Left kidney (tissue), 2 donors: ENCODE results near the gene CGB8. TPM values are rescaled to one million over a fixed set of nuclear protein-coding genes. Genes with fewer than 3 reads are reported as not detected.
"Not testable (repeated sequence)": the region's sequence is repeated elsewhere in the genome, so short reads cannot be mapped to it uniquely, and the experiment has no call there.

Source experiments
- DNase-seq: peaks from one replicate; pipeline ENCODE4 v3.0.0-alpha.2; 2013
- polyA plus RNA-seq: library from polyadenylated mRNA; unstranded; fragments of 120-200 nt; gene quantifications from one replicate; pipeline ENCODE4 v1.2.1, GENCODE V29; 2013; ENCODE audit not compliant: insufficient read length

CGB8 gene
- polyA plus RNA-seq, 1 donor, result not detected

DNA sequence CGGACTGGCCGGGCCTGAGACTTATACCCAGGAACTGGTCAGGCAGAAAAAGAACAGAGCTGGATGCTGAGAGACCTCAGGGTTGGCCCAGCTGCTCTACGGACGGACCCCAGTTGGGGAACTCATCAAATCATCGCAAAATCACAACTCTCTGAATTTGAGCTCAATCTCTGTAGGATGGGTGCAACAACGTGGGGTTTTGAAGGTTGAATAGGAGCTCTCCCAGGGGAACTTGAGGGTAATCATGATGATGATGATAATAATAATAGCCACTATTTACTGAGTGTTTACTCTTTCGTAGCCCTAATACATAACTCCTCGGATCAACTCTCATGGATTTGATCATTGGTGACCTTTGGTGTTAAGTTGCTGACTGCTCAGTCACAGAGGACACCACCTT is 18.6 kb downstream of the CGB8 start:
- DNase-seq, result not testable (repeated sequence)

DNA sequence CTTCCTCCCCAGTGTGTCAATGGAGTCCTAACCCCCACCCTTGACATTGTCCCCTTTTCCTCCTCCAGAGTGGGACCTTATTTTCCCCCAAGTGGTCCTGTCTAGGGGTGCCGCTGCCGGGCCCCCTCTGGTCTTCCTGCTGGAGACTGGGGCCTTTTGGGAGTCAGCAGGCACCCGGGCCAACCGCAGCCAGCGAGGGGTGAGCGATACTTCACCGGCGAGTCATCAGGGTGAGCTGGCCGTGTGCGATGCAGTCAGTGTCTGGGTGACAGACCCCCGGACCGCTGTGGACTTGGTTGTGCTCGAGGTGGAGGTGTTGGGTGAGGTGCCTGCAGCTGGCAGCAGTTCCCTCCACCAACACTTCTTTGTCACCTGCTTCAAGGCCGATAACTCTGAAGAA is 19.2 kb downstream of the CGB8 start:
- DNase-seq, result not testable (repeated sequence)

DNA sequence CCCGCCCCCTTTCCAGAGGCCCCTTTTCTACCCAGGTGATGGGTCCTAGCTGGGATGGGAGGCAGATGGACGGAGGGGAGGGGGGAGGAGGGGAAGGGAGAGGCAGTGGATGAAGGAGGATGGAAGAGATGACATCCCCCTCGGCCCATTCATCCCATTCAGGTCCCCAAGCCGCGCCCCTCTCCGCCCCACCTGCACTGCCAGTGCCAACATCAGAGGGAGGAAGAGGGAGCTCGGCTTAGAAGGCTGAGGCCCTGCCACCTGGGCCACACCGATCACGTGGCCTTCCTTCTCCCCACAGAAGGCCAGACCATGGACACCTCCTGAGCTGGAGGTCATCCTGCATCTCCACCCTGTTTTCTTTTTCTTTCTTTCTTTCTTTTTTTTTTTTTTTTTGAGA is 20.2 kb downstream of the CGB8 start:
- not testable (repeated sequence) for DNase-seq

DNA sequence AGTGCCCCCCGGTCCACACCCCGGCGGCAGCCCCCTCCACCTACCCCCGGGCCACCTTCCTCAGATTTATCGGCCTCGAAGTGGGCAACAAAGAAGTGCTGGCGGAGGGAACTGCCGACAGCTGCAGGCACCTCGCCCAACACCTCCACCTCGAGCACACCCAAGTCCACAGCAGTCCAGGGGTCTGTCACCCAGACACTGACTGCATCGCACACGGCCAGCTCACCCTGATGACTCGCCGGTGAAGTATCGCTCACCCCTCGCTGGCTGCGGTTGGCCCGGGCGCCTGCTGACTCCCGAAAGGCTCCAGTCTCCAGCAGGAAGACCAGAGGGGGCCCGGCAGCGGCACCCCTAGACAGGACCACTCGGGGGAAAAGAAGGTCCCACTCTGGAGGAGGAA is 23.3 kb downstream of the CGB8 start:
- DNase-seq, result not testable (repeated sequence)

DNA sequence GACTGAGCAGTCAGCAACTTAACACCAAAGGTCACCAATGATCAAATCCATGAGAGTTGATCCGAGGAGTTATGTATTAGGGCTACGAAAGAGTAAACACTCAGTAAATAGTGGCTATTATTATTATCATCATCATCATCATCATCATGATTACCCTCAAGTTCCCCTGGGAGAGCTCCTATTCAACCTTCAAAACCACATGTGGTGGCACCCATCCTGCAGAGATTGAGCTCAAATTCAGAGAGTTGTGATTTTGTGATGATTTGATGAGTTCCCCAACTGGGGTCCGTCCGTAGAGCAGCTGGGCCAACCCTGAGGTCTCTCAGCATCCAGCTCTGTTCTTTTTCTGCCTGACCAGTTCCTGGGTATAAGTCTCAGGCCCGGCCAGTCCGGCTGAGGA is 23.8 kb downstream of the CGB8 start:
- not testable (repeated sequence) for DNase-seq

DNA sequence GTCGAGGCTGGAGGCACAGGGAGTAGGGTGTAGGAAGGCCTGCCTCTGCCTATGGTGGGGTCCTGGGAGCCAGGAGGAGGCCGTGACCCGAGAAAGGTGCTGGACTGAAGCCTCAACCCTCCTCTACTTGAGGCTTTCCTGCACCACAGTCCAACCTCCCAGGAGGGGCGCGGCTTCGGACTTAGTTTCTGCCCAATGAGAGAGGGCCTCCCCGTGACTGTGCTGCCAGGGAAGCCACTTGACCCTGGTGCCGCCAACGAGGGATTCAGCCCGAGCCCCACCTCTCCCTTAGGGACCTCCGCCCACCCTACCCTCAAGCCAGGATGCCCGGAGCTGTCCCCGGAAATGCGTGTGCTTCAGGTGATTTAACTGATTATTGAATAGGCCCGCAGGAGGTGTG is 24.7 kb downstream of the CGB8 start, which contains the start of gene CGB3:
CGB3 (minus strand) TSS at position 101 of the 400 bp plus-strand sequence. CDS start 362 bp downstream, outside the sequence.
- not testable (repeated sequence) for DNase-seq

DNA sequence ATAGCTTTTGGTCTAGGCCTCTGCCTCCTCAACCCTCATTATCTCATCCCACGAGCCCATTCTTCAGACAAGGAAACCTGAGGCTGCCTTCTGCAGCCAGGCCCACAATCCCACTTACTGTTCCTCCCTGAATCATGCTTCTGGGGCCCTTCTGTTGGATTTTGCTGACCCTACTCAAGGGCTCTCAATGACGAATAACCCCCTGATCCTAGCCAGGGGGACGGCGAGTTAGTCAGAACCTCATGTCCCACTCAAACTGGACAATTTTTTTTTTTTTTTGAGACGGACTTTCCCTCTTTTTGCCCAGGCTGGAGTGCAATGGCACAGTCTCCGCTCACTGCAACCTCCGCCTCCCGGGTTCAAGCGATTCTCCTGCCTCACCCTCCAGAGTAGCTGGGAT is 26.8 kb downstream of the CGB8 start:
- DNase-seq, result no peak

DNA sequence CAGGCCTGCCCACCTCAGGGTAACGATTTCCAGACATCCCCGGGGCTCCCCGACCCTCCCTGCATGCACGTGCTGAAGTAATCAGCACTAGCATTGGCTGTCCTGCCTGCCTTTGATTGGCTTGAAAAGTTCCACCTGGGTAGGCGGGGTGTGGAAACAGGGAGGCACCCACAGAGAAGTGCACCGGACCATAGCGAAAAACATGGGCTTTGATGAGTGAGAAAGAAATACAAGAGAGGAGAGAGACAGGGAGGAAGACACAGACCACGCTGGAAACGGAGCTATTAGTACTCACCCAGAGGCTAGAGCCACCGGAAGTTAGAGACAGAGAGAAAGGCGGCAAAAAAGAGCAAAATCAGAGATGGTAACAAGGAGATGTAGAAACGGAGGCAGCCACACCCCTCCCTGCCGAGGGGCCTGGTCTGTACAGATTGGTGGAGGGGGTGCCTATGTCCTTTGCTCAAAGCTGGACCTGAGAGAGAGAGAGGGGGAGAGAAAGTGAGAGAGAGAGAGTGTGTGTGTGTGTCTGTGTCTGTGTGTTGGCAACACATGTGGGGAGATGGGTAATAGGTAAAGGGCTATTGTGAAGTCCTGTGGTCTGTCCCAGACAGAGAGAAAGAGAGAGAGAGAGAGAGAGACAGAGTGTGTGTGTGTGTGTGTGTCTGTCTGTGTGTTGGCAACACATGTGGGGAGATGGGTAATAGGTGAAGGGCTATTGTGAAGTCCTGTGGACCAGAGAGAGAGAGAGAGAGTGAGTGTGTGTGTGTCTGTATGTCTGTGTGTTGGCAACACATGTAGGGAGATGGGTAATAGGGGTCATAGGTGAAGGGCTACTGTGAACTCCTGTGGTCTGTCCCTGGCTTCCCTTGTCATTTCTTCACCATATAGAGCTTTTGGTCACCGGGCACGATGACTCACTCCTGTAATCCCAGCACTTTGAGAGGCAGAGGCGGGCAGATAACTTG is 27.7 kb downstream of the CGB8 start:
- DNase-seq, result no peak

DNA sequence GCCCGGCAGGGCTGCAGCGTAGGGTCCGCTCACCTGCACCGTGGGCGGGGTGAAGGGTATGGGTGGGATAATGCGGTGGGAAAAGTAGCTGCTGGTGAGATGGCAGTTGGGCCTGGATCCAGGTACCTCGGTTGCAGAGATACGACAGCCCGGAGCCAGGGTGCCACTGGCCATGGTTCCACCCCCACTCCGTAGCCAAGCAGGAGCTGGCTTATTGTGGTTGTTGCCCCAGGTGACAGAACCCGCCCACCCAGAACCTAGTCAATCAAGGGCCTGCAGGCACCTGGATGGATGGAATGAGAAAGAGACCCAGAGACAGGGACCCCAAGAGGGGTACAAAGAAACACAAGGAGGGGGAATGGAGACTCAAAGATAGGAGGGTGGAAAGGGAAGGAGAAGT is 28.6 kb downstream of the CGB8 start:
- no peak for DNase-seq

DNA sequence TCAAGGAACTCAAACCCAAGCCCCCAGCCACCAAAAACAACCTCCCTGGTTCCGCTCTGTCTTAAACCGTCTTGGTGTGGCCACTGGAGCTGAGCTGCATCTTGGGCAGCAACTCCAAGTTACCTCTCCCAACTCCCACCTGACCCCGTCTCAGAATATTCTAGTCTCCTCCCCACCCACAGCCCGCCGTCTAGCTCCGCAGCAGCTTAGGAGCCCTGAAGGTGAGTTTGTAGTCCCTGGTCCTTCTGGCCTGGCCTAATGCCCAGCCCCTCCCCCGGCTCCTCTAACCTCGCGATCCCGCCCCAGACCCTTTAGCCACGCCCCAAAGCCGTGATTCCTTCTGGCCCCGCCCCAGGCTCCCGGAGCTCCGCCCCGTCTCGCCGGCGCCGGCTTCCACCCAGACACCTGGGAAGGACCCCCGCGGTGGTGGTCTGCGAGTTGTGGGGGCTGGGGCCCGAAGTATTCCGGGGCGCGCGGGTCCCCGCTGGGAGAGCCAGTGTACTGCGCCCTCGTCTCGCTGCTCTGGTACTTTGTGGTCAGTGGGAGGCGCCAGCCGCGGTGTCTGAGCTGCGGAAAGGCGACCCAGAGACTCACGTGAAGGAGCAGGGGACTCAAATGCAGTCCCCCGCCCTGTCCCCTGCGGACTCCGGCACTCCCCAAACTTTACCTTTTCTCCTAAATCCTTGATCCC is 29.5 kb downstream of the CGB8 start:
- no peak for DNase-seq

DNA sequence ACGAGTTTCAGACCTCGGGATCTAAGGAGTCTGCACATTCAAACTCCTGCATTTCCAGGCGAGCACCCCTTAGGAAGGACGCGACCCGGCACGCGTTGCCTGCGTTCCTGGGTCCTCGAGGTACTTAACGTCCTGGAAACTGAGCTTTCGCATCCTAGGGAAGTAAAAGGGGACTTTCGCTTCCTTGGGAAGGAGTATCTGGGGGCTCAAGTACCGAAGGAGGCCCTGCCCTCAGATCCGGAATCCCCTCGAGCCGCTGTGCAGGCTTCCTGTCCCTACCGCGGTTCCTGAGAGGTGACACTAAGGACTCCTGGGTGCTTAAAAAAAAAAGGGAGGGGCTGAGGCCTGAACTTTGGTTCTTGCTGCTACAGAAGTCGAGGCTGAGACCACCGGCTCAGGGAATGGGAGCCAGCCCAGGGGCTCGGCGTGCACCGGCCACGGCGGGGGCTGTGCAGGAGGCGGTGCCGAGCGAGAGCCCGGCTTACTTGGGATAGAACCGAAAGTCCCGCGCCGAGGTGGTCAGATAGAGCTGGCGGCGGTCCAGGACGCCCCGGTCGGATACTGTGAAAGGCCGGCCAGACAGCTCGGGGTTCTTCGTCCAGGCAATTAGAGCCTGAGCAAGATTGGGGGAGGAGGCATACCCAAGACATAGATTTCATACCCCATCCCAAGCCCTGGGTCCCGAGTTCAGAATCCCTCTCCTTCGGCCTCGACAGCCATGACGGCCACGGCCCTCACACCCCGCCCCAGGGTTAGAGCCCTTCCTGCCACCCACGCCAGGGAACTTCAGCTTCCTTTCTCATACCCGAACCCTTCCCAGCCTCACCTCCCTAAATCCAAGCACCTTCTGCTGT is 30.3 kb downstream of the CGB8 start:
- not testable (repeated sequence) for DNase-seq

DNA sequence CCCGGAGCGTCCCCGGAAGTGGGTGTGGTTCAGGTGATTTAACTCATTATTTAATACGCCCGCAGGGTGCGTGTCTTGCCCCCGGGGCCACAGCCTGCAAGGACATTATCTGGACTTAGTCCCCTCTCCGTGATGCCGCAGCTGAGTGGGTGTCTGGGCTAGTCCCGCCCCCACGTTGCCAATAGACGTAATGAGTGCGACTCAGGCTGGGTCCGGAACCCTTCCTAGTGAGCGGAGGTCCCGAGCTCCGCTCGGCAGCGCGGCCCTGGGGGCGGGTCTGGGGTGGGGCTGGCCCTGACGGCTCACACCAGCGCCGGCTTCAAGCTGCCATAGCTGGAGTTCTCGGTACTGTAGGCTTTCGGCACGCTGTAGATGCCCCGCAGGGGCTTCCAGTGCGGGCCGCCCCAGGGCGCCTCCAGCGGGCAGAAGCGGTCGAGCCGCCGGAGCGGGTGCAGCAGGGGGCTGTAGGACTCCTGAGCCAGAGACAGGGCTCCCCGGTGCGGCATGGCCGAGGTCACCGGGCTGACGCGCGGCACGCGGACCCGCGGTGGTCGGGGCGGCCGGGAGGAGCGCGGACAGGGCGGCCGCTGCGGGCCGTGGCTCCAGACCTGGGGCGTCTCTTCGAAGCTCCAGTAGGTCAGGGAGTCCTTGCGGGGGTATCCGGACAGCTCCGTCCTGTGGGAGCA is 31.1 kb downstream of the CGB8 start:
- no peak for DNase-seq

DNA sequence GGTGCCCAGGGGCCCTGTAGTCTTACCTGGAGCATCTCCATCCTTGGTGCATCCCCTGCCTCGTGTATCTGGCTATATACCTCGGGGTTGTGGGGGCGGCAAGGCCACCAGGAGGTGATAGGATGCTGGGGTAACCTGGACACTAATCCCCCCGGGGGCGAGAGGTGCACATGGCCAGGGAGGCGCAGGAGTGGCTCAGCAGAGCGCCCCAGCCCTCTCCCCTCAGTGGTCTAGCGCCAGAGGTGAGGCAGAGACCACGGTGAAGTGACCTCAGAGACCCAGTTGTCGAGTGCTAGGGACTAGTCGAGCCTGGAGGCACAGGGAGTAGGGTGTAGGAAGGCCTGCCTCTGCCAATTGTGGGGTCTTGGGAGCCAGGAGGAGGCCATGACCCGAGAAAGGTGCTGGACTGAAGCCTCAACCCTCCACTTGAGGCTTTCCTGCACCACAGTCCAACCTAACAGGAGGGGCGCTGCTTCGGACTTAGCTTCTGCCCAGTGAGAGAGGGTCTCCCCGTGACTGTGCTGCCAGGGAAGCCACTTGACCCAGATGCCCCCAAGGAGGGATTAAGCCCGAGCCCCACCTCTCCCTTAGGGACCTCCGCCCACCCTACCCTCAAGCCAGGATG is 31.8 kb downstream of the CGB8 start, which contains the start of gene LHB:
LHB (minus strand) TSS at position 51 of the 625 bp plus-strand sequence; CDS start at position 41, 10 bp downstream.
- no peak for DNase-seq

DNA sequence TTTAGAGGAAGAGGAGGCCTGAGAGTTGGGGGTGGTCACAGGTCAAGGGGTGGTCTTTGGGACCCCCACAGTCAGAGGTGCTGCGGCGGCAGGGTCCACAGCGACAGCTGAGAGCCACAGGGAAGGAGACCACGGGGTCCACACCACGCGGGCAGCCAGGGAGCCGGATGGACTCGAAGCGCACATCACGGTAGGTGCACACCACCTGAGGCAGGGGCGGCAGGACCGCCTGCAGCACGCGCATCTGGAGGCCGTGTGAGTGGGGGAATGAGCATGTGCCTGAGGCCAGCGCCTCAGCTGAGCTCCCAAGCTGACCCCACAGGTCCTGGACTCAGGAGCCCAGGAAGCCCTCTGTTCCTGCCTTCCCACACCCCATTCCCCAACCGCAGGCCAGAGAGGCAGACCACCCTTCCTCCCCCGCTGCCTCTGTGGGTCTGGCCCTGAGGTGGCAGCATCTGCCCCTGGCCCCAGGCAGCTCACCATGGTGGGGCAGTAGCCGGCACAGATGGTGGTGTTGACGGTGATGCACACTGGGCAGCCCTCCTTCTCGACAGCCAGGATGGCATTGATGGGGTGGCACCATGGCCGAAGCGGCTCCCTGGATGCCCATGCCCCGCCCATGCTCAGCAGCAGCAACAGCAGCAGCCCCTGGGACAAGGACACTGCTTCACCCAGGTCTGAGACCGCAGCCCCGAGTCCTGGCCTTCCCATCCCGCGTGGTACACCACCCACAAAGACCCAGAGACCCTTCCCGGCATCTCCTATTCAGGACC is 32.7 kb downstream of the CGB8 start:
- no peak for DNase-seq

DNA sequence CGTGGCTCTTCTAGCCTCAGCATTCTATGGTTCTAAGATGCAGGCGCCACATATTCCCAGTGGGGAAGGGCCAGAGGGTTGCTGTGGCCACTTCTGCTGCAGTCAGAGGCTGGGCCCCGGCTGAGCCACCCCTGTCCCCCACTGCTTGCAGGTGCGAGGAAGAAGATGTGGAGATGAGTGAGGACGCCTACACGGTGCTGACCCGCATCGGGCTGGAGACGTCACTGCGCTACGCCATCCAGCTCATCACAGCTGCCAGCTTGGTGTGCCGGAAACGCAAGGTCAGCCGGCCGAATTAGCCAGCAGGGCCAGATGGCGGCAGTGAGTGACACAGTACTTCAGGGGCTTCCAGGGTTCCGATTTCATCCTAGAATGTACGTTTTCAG is 34.0 kb downstream of the CGB8 start:
- DNase-seq, result no peak

DNA sequence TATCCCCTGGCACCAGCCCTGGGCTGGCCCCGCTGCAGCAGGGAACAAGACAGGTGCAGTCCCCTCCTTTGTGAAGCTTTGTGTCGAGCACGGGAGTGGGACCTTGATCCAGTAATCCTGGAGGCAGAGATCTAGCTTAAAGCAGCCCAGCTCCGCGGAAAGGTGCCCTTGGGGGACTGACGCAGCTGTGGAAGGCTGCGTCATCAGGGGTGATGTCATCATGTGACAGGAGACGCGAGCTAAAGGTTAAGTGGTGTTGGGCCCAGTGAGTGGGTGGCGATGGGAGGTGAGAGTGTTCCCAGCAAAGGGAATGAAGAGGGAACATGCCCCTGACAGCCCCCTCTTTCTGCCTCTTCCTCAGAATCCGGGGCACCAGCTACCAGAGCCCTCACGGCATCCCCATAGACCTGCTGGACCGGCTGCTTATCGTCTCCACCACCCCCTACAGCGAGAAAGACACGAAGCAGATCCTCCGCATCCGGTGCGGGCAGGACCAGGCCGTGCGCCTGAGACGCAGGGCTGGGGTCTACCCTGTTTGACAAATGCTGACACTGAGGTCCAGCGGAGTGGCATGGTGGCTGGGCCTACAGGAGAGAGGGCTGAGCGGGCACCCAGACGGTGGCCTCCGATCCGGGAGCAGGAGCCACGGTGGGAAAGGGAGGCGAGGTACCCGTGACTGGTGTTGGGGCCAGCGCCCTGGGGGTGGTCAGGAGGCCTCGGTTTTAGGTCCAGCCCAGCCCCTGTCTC is 34.6 kb downstream of the CGB8 start:
- no peak for DNase-seq

DNA sequence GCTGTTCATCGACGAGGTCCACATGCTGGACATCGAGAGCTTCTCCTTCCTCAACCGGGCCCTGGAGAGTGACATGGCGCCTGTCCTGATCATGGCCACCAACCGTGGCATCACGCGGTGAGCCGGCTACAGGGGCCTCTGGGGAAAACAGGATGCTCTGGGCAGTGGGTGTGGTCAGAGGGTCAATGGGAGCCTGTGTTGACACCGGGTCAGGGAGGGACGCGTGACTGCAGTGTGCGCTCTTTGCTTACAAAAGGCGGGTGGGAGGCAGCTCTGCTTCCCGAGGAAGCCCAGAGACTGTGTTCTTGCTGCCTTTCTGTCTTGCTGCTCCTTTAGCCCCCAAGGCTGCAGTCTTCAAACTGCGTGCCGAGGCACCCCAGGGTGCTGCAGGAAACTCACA is 37.7 kb downstream of the CGB8 start:
- DNase-seq, result no peak

DNA sequence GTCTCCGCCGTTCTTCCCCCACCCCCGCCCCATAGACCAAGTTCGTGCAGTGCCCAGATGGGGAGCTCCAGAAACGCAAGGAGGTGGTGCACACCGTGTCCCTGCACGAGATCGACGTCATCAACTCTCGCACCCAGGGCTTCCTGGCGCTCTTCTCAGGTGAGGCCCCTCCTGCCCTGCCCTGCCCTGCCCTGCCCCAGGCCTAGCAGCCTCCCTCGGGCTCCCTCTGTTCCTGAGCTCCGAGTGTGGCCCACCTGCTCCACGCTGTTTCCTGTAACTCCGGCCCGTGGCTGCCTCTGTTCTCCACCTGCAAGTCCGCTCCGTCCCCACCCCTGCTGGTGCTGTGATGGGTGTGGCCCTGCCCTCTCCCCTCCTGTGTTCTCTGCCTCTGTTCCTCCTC is 38.5 kb downstream of the CGB8 start:
- DNase-seq, result no peak

DNA sequence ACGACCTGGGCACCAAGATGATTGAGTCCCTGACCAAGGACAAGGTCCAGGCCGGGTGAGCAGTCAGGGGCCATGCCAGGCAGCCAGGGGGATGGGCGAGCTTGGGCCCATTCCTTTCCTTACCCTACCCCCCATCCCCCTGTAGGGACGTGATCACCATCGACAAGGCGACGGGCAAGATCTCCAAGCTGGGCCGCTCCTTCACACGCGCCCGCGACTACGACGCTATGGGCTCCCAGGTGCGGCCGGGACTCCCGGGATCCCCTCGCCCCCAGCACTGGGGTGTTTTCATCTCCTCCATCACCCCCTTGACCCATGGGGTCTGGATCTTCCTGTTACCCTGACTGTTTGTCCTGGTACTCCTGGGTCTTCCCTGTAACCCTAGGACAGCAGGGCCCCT is 39.1 kb downstream of the CGB8 start:
- no peak for DNase-seq
